ENCODE data around the gene GRB14. TPM values are rescaled to one million over a fixed set of nuclear protein-coding genes. Genes with fewer than 3 reads are reported as not detected.

GRB14 gene
- total RNA-seq, 3 donors from 2014 or later (not counting 1 experiment from before 2014, with no cell fraction given): not detected

DNA sequence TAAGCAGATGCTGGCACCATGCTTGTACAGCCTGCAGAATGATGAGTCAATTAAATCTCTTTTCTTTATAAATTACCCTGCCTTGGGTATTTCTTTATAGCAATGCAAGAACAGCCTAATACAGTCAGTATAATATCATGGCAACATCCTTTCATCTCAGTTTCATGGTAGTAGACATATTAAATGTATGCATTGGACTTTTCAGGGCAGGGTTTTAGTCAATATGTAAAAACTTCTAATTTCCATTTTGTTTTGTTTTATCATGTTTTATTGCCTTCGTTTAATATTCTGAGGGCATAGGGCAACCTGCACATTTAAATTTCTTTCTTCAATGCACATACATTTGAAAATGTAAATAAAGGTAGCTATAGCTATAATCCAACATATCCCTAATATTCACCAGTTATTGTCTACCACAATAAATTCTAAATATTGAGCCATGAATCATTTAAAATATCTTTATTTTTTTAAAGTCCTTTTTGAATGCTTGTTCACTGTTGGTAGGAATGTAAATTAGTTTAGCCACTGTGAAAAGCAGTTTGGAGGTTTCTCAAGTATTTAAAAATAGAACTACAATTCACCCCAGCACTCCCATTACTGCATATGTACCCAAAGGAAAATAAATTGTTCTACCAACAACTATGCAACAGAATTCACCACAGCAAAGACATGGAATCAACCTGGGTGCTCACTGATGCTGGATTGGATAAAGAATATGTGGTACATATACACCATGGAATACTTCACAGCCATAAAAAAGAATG lies 41.8 kb upstream of the GRB14 start:
- Mint-ChIP-seq H3K4me3 (no peak overlapping the region), H3K36me3 (no peaks in the 10 kb centered on the region), H3K27ac (no peak overlapping the region), H3K27me3 (ENCODE audit: low read depth in 2 of 2) (no peaks in the 10 kb centered on the region), H3K9me3 (peaks cover 4 to 7% of the 10 kb centered on the region in 2 donors), H3K4me1 (no peaks in the 10 kb centered on the region)
- intact Hi-C loops (cut with micrococcal nuclease): no loop called here
- TF ChIP-seq CTCF (IDR thresholded peaks at IDR 0.05): no peak
- no peak for DNase-seq
- H3K4me3 ChIP-seq (ENCODE audit: low read length): no peak overlapping the region
- WGBS (ENCODE audit: insufficient coverage): no CpG with 5 or more reads among the region's 1 CpG
- H3K9me3 ChIP-seq (ENCODE audit: control insufficient read depth, insufficient read depth, low read length): no peaks in the 10 kb centered on the region
- no peaks in the 10 kb centered on the region for H3K4me1 ChIP-seq (ENCODE audit: control insufficient read depth, insufficient read depth, low read length)
- H3K36me3 ChIP-seq (ENCODE audit: control insufficient read depth, insufficient read depth, low read length): no peaks in the 10 kb centered on the region
- no peak overlapping the region for H3K27ac ChIP-seq (ENCODE audit: low read length)
- no peak for ATAC-seq
- no peaks in the 10 kb centered on the region for H3K27me3 ChIP-seq (ENCODE audit: control insufficient read depth, insufficient read depth, low read length)

- Histone ChIP-seq H3K4me1 (ENCODE audit: control insufficient read depth, insufficient read depth, low read length) (no peaks in the 10 kb centered on the region), H3K4me3 (ENCODE audit: low read length) (no peak overlapping the region), H3K27me3 (ENCODE audit: control insufficient read depth, insufficient read depth, low read length) (no peaks in the 10 kb centered on the region), H3K27ac (ENCODE audit: low read length) (no peak overlapping the region), H3K36me3 (ENCODE audit: control insufficient read depth, insufficient read depth, low read length) (no peaks in the 10 kb centered on the region), H3K9me3 (ENCODE audit: control insufficient read depth, insufficient read depth, low read length) (no peaks in the 10 kb centered on the region)
- H3K27me3 Mint-ChIP-seq (ENCODE audit: low read depth in 2 of 2): no peaks in the 10 kb centered on the region
- ATAC-seq (no peak), DNase-seq (no peak)
- H3K36me3 Mint-ChIP-seq: no peaks in the 10 kb centered on the region
- intact Hi-C loops (cut with micrococcal nuclease): no loop called here
- H3K4me3 Mint-ChIP-seq: no peak overlapping the region
- 40% methylated on average over 1 of the region's 1 CpG for WGBS (ENCODE audit: insufficient coverage)
- peaks cover 4 to 7% of the 10 kb centered on the region in 2 donors for H3K9me3 Mint-ChIP-seq
- H3K27ac Mint-ChIP-seq: no peak overlapping the region
- no peaks in the 10 kb centered on the region for H3K4me1 Mint-ChIP-seq
- TF ChIP-seq CTCF (IDR thresholded peaks at IDR 0.05): no peak
Observed at GRCh38 chr2:164662066-164662465, 40.8 kb upstream of the GRB14 start.

GRCh38 chr2:164661349-164661748 lies 40.1 kb upstream of the GRB14 start:
- Mint-ChIP-seq H3K27ac (no peak overlapping the region), H3K9me3 (peaks cover 3 to 4% of the 10 kb centered on the region in 2 donors), H3K4me1 (no peaks in the 10 kb centered on the region), H3K27me3 (ENCODE audit: low read depth in 2 of 2) (no peaks in the 10 kb centered on the region), H3K4me3 (no peak overlapping the region), H3K36me3 (no peaks in the 10 kb centered on the region)
- ATAC-seq (no peak), DNase-seq (no peak)
- Histone ChIP-seq H3K4me1 (ENCODE audit: control insufficient read depth, insufficient read depth, low read length) (no peaks in the 10 kb centered on the region), H3K4me3 (ENCODE audit: low read length) (no peak overlapping the region), H3K36me3 (ENCODE audit: control insufficient read depth, insufficient read depth, low read length) (no peaks in the 10 kb centered on the region), H3K27ac (ENCODE audit: low read length) (no peak overlapping the region), H3K27me3 (ENCODE audit: control insufficient read depth, insufficient read depth, low read length) (no peaks in the 10 kb centered on the region), H3K9me3 (ENCODE audit: control insufficient read depth, insufficient read depth, low read length) (no peaks in the 10 kb centered on the region)
- no peak for TF ChIP-seq CTCF (IDR thresholded peaks at IDR 0.05)
- intact Hi-C loops (cut with micrococcal nuclease): no loop called here

DNA sequence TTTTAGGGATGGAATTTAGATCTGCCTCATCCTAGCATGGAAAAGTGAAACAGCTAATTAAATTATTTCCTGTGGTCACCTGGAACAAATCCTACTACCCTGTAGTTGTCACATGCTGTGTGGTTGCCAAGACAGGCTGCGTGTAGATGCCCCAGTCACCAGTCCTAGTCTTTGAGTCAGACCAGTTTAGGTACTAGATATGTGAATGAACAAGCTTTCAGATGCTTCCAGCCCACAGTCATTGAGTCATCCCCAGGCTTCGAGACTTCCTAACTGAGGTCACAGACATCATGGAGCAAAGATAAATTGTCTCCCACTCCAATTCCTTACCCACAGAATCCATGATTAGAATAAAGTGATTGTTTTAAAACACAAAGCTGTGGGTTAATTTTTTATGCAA lies 35.8 kb upstream of the GRB14 start:
- Histone ChIP-seq H3K9me3 (ENCODE audit: control insufficient read depth, insufficient read depth, low read length) (no peaks in the 10 kb centered on the region), H3K36me3 (ENCODE audit: control insufficient read depth, insufficient read depth, low read length) (no peaks in the 10 kb centered on the region), H3K27ac (ENCODE audit: low read length) (no peak overlapping the region), H3K4me3 (ENCODE audit: low read length) (no peak overlapping the region), H3K27me3 (ENCODE audit: control insufficient read depth, insufficient read depth, low read length) (no peaks in the 10 kb centered on the region), H3K4me1 (ENCODE audit: control insufficient read depth, insufficient read depth, low read length) (no peaks in the 10 kb centered on the region)
- DNase-seq (no peak), ATAC-seq (no peak)
- TF ChIP-seq CTCF (IDR thresholded peaks at IDR 0.05): no peak
- peaks cover 9 to 12% of the 10 kb centered on the region in 2 donors for H3K9me3 Mint-ChIP-seq
- no peak overlapping the region for H3K27ac Mint-ChIP-seq
- H3K4me3 Mint-ChIP-seq: no peak overlapping the region
- WGBS (ENCODE audit: insufficient coverage): 93% methylated on average over 1 of the region's 2 CpGs
- intact Hi-C loops (cut with micrococcal nuclease): no loop called here
- peaks cover 8% of the 10 kb centered on the region for H3K36me3 Mint-ChIP-seq
- H3K4me1 Mint-ChIP-seq: no peaks in the 10 kb centered on the region
- no peaks in the 10 kb centered on the region for H3K27me3 Mint-ChIP-seq (ENCODE audit: low read depth in 2 of 2)
